Stimulated activated CD8-positive, alpha-beta memory T cell treated with anti-CD3 and anti-CD28 coated beads, Interleukin-12 subunit alpha, Interleukin-12 subunit beta, amount 100 ng/mL, for 4 hours (primary cell): Measurements from ENCODE around the gene VWA2.

Experiments used
- DNase-seq: peaks from one replicate; pipeline ENCODE4 v3.0.0-alpha.2; 2020; ENCODE audit warnings: low read depth

The VWA2 gene

GRCh38 chr10:114278140-114278883 lies 39.3 kb downstream of the VWA2 start:
- DNase-seq: no peak

- DNase-seq: no peak
These were observed 39.8 kb downstream of the VWA2 start for GRCh38 chr10:114278884-114279191.

GRCh38 chr10:114279289-114279688 lies 40.2 kb downstream of the VWA2 start:
- DNase-seq: no peak

- DNase-seq: no peak
These were observed 41.0 kb downstream of the VWA2 start for GRCh38 chr10:114279901-114280644.

- no peak for DNase-seq
These were observed 42.0 kb downstream of the VWA2 start for GRCh38 chr10:114281006-114281405.

- no peak for DNase-seq
These were observed 42.4 kb downstream of the VWA2 start for GRCh38 chr10:114281461-114281860.

- DNase-seq: no peak
These were observed 43.5 kb downstream of the VWA2 start for GRCh38 chr10:114282526-114282925.

GRCh38 chr10:114283091-114283490 lies 44.0 kb downstream of the VWA2 start:
- DNase-seq: no peak

- no peak for DNase-seq
These were observed 44.6 kb downstream of the VWA2 start for GRCh38 chr10:114283535-114284234.

GRCh38 chr10:114284346-114285071 lies 45.5 kb downstream of the VWA2 start:
- DNase-seq: no peak

GRCh38 chr10:114285961-114286441 lies 46.9 kb downstream of the VWA2 start:
- DNase-seq: no peak

GRCh38 chr10:114286921-114287320 lies 47.9 kb downstream of the VWA2 start:
- no peak for DNase-seq

- DNase-seq: no peak
These were observed 49.5 kb downstream of the VWA2 start for GRCh38 chr10:114288424-114289095.

- no peak for DNase-seq
These were observed 50.0 kb downstream of the VWA2 start for GRCh38 chr10:114289096-114289436.

- no peak for DNase-seq
These were observed 51.0 kb downstream of the VWA2 start for GRCh38 chr10:114290038-114290437.

- DNase-seq: no peak
These were observed 52.0 kb downstream of the VWA2 start for GRCh38 chr10:114291076-114291475.

- DNase-seq: no peak
These were observed 52.5 kb downstream of the VWA2 start for GRCh38 chr10:114291516-114291915.

GRCh38 chr10:114293075-114293474 lies 54.0 kb downstream of the VWA2 start:
- no peak for DNase-seq

GRCh38 chr10:114294549-114294948 lies 55.5 kb downstream of the VWA2 start:
- DNase-seq: no peak

- no peak for DNase-seq
These were observed 56.3 kb downstream of the VWA2 start for GRCh38 chr10:114295393-114295792.

- no peak for DNase-seq
These were observed 58.2 kb downstream of the VWA2 start for GRCh38 chr10:114297136-114297705.
